IPS-18c (cell line): ENCODE data around the gene KCNJ3.

ENCODE experiments used
- H3K4me3 ChIP-seq: 2 replicates; pipeline ENCODE4 v1.7.0; 2013; ENCODE audit warnings: low read depth, mild to moderate bottlenecking, low read length, moderate library complexity; ENCODE audit not compliant: insufficient read depth
- H3K9me3 ChIP-seq: one replicate; pipeline ENCODE4 v1.6.1; 2013; ENCODE audit warnings: mild to moderate bottlenecking, low read length, moderate library complexity; ENCODE audit not compliant: control insufficient read depth, insufficient read depth

The KCNJ3 gene

GRCh38 chr2:154898269-154898668 lies 199.8 kb downstream of the KCNJ3 start:
- Histone ChIP-seq H3K9me3 (no peaks in the 10 kb centered on the region), H3K4me3 (no peak overlapping the region)

- H3K9me3 ChIP-seq, result no peaks in the 10 kb centered on the region
- H3K4me3 ChIP-seq, result no peak overlapping the region
Observed at GRCh38 chr2:154901063-154901462, 202.6 kb downstream of the KCNJ3 start.
